Measurements from ENCODE around the gene PEX5L.

DNA sequence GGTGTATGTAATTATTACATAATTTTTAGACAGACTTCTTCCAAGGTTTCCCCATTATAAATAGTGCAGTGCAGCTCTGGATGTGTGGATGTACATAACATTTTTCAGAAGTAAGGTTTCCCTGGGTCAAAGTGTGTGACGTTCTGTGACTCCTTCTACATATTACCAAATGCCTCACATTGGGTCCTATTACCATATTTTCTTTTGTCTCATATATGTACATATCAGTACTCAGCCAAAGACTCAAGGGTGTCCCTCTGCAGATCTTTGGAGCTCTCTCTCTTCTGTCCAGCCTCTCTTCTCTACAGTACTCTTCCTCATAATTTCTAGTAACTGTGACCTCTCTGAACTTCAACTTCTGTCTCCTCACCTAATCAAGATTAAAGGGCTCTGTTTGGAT, 31.3 kb upstream of the PEX5L start:
- TF ChIP-seq POLR2A (IDR thresholded peaks at IDR 0.05; ENCODE audit: low read depth, low read length) (no peak), CTCF (IDR thresholded peaks at IDR 0.05 in 2 of 3, conservative IDR thresholded peaks at IDR 0.05 in 1 of 3; ENCODE audit: control insufficient read depth in 2 of 3, extremely low read depth in 1 of 3, insufficient read depth in 1 of 3, low read depth in 3 of 3, low read length in 3 of 3) (no peak), PML (IDR thresholded peaks at IDR 0.05; ENCODE audit: low read length) (no peak), GABPA (IDR thresholded peaks at IDR 0.05; ENCODE audit: low read depth) (no peak), SP1 (IDR thresholded peaks at IDR 0.05; ENCODE audit: low read depth, low read length) (no peak), NR2F1 (conservative IDR thresholded peaks at IDR 0.05) (no peak), IKZF1 (conservative IDR thresholded peaks at IDR 0.05) (no peak)
